NCI-H1436 treated with DMSO at 0.1 percent for 48 hours (cell line): ENCODE results near the gene MLN.

Experiments used
- DNase-seq: peaks from one replicate; lab custom pipeline; 2025; lab: John Stamatoyannopoulos, UW

Gene MLN

DNA sequence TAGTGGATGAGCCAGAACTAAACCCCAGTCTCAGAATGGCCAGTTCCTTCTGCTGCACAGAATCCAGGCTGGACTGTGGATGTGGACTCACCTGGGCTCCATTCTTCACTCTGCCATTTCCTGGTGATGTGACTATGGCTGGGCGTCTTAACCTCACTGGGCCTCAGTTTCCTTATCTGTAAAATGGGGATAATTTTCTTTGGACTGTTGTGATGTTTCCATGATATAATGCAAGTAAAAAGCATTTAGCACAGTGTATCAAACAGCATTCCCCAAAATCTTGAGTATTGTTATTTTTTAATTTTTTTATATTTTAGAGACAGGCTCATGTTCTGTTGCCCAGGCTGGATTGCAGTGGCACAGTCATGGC, 51.2 kb downstream of the MLN start:
- no peak for DNase-seq

GRCh38 chr6:33751771-33752645, 51.8 kb downstream of the MLN start:
- peak; percentile 84 for DNase-seq

GRCh38 chr6:33750244-33750991, 53.4 kb downstream of the MLN start:
- no peak for DNase-seq

DNA sequence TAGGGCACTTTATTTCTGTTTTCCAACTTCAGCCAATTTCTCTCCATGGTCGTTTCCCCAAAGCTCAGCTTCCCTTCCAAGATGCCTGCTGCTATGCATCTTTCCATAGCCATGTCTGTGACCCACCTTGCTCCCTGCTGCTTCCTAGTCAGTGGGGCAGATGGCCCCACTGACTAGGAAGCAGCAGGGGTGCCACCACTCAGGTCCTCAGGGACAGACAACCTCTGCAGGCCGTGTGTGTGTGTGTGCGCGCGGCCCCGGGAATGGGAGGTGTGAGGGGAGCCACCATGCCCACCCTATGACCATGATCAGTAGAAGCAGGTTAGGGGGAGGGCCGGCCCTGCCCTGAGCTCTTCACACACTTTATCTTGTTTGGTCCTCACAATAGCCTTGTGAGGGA, 54.4 kb downstream of the MLN start:
- DNase-seq: no peak

DNA sequence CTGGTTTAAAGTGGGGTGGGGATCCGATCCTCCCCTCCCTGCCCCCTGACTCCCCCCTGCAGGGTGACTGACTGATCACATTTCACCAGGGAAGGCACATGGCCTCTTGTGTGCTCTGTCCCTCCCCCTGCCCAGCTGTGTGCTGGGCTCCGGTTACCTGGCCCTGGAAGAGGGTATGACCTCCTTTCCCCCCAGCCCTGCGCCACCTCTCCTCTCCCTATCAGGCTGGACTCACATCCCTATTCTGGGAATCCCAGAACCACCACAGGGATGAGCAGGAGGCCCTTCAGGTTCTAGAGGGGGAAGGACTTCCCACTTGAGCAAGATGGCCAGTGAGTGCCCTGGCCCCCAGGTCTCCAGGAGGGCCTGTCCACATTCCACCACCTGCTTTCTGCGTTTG, 55.0 kb downstream of the MLN start:
- DNase-seq: no peak

GRCh38 chr6:33747823-33748222, 56.0 kb downstream of the MLN start:
- no peak for DNase-seq

GRCh38 chr6:33746651-33747100, 57.1 kb downstream of the MLN start, which contains the start of gene IP6K3:
Gene IP6K3 (minus strand): TSS chr6:33746905. CDS start chr6:33735476, 11,429 bp downstream.
- DNase-seq: no peak

- no peak for DNase-seq
Observed at GRCh38 chr6:33746036-33746600, 57.7 kb downstream of the MLN start.

- no peak for DNase-seq
Observed at GRCh38 chr6:33745548-33745947, 58.3 kb downstream of the MLN start.

- DNase-seq: no peak
Observed at GRCh38 chr6:33744895-33745546, 58.8 kb downstream of the MLN start.
